ENCODE results near the gene ABCB1. TPM values are rescaled to one million over a fixed set of nuclear protein-coding genes. Genes with fewer than 3 reads are reported as not detected.
"Not testable (repeated sequence)": the region's sequence is repeated elsewhere in the genome, so short reads cannot be mapped to it uniquely, and the experiment has no call there.

ABCB1 gene
- total RNA-seq, 2 donors from 2014 or later: 2.3 to 3.9 TPM

- intact Hi-C loops (cut with DNase I): no loop called here
- WGBS, 2 donors: 21 to 40% methylated on average over 2 of the region's 2 CpGs
These were observed 26.1 kb downstream of the ABCB1 start for GRCh38 chr7:87574630-87575029.

DNA sequence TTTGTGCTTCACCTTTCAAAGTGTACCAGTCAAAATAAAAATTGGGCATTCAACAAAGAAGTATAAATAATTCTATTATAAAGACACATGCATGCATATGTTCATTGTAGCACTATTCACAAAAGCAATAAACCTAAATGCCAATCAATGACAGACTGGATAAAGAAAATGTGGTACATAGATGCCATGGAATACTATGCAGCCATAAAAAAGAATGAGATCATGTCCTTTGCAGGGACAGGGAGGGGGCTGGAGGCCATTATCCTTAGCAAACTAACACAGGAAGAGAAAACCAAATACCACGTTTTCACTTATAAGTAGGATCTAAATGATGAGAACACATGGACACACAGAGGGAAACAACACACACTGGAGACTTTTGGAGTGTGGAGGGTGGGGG is 28.2 kb downstream of the ABCB1 start:
- 37 to 47% methylated on average over 1 of the region's 1 CpG for WGBS, 2 donors
- ATAC-seq; H3K27ac ChIP-seq; H3K36me3 ChIP-seq (replicated peaks in 1 of 2; ENCODE audit: insufficient read depth in 1 of 2, low read depth in 2 of 2); H3K9me3 ChIP-seq; H3K27me3 ChIP-seq; DNase-seq; intact Hi-C loops (cut with DNase I); H3K4me3 ChIP-seq: not testable (repeated sequence)
- peaks cover 11% of the 10 kb centered on the region for H3K4me1 ChIP-seq

More at GRCh38 chr7:87574630-87575029, 26.1 kb downstream of the ABCB1 start:
- Histone ChIP-seq H3K4me1 (peaks cover under 1% of the 10 kb centered on the region), H3K36me3 (replicated peaks in 1 of 2; ENCODE audit: insufficient read depth in 1 of 2, low read depth in 2 of 2) (no peaks in the 10 kb centered on the region), H3K27me3 (no peaks in the 10 kb centered on the region), H3K4me3 (no peak overlapping the region), H3K9me3 (no peaks in the 10 kb centered on the region), H3K27ac (no peak overlapping the region)
- peak; percentile 48 for ATAC-seq
- DNase-seq: no peak
- TF ChIP-seq, protein P1, sequence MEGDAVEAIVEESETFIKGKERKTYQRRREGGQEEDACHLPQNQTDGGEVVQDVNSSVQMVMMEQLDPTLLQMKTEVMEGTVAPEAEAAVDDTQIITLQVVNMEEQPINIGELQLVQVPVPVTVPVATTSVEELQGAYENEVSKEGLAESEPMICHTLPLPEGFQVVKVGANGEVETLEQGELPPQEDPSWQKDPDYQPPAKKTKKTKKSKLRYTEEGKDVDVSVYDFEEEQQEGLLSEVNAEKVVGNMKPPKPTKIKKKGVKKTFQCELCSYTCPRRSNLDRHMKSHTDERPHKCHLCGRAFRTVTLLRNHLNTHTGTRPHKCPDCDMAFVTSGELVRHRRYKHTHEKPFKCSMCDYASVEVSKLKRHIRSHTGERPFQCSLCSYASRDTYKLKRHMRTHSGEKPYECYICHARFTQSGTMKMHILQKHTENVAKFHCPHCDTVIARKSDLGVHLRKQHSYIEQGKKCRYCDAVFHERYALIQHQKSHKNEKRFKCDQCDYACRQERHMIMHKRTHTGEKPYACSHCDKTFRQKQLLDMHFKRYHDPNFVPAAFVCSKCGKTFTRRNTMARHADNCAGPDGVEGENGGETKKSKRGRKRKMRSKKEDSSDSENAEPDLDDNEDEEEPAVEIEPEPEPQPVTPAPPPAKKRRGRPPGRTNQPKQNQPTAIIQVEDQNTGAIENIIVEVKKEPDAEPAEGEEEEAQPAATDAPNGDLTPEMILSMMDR (IDR thresholded peaks at IDR 0.05): no peak
- no peak for TF ChIP-seq POLR2A (IDR thresholded peaks at IDR 0.05)

DNA sequence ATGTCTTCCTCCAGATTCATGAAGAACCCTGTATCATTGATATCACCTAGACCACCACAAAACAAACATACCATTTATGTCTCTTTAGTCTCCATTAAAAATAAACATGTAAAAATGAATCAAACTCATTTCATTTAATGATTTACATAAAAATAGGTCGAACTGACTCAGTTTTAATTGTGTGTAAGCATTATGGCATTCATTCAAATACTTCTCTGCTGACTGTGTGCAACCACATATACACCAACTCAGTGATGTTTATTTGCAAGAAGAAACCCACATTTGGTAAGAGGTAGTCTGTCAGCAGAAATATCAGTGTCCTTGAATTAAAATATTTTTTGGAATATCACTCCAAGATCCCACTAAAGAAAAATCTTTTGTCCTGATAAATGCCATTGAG is 30.5 kb downstream of the ABCB1 start:
- Histone ChIP-seq H3K36me3 (replicated peaks in 1 of 2; ENCODE audit: insufficient read depth in 1 of 2, low read depth in 2 of 2) (no peaks in the 10 kb centered on the region), H3K4me1 (peaks cover 24% of the 10 kb centered on the region), H3K27me3 (no peaks in the 10 kb centered on the region), H3K9me3 (no peaks in the 10 kb centered on the region), H3K4me3 (no peak overlapping the region), H3K27ac (no peak overlapping the region)
- no peak for ATAC-seq
- intact Hi-C loops (cut with DNase I): no loop called here
- TF ChIP-seq, protein P1 (IDR thresholded peaks at IDR 0.05): no peak
- TF ChIP-seq POLR2A (IDR thresholded peaks at IDR 0.05): no peak
- 15 to 22% methylated on average over 1 of the region's 1 CpG for WGBS, 2 donors
- no peak for DNase-seq

- H3K4me1 ChIP-seq: peaks cover 29% of the 10 kb centered on the region
- H3K36me3 ChIP-seq (replicated peaks in 1 of 2; ENCODE audit: insufficient read depth in 1 of 2, low read depth in 2 of 2): no peaks in the 10 kb centered on the region
- no peaks in the 10 kb centered on the region for H3K27me3 ChIP-seq
- no peak for TF ChIP-seq POLR2A (IDR thresholded peaks at IDR 0.05)
- TF ChIP-seq, protein P1 (IDR thresholded peaks at IDR 0.05): no peak
- H3K27ac ChIP-seq: no peak overlapping the region
- no peak overlapping the region for H3K4me3 ChIP-seq
- intact Hi-C loops (cut with DNase I): no loop called here
- 79 to 86% methylated on average over 1 of the region's 1 CpG for WGBS, 2 donors
- DNase-seq (no peak), ATAC-seq (no peak)
- no peaks in the 10 kb centered on the region for H3K9me3 ChIP-seq
These were observed 33.6 kb downstream of the ABCB1 start for GRCh38 chr7:87567052-87567451.

DNA sequence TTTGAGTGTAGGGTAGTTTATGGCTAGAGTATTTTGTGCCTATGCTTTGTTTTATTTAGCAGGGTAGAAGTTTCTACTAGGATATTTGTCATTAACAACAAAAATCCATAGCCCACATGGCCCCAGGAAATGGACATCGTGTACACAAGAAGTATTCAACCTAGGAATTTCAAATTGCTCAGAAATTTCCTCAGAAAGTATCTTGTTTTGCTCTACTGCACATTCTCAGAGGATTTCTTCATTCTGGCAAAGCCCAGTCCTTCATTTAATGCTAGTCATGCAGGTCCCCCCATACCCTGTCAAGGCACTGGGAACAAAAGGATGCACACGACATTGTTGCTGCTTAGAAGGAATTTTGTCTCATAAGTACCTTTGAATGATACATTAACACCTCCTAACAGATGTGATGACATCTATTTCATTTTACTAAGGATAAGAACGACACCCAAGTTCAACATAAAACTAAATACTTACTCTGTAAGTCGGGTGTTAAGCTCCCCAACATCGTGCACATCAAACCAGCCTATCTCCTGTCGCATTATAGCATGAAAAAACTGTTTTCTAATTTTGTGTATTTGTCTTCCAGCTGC is 34.3 kb downstream of the ABCB1 start:
- Histone ChIP-seq H3K27ac (no peak overlapping the region), H3K9me3 (no peaks in the 10 kb centered on the region), H3K27me3 (no peaks in the 10 kb centered on the region), H3K36me3 (replicated peaks in 1 of 2; ENCODE audit: insufficient read depth in 1 of 2, low read depth in 2 of 2) (no peaks in the 10 kb centered on the region), H3K4me1 (peaks cover 29% of the 10 kb centered on the region), H3K4me3 (no peak overlapping the region)
- intact Hi-C loops (cut with DNase I): no loop called here
- 81 to 82% methylated on average over 6 of the region's 6 CpGs for WGBS, 2 donors
- DNase-seq (no peak), ATAC-seq (no peak)
- TF ChIP-seq, protein P1 (IDR thresholded peaks at IDR 0.05): no peak
- no peak for TF ChIP-seq POLR2A (IDR thresholded peaks at IDR 0.05)

All from body of pancreas (tissue), 4 donors.